Myocyte (in vitro differentiated cells): ENCODE data around the gene SMC3. TPM values are rescaled to one million over a fixed set of nuclear protein-coding genes. Genes with fewer than 3 reads are reported as not detected.
A peak's percentile ranks its signal among the peaks of the same experiment; 100 is the strongest.
"Not testable (repeated sequence)": the region's sequence is repeated elsewhere in the genome, so short reads cannot be mapped to it uniquely, and the experiment has no call there.

Experiments
- DNase-seq: peaks from one replicate; pipeline ENCODE4 v3.0.0-alpha.2; 2012; ENCODE audit warnings: low read depth
- total RNA-seq: library from RNA; depleted of rRNA; stranded (reverse); fragments of >200 nt; gene quantifications from 2 replicates; pipeline ENCODE4 v1.2.3, GENCODE V29; 2014

SMC3 gene
- total RNA-seq, 1 donor from 2014 or later: 24.3 TPM

GRCh38 chr10:110576220-110576619 is 8.7 kb downstream of the SMC3 start:
- peak; percentile 68 for DNase-seq

- no peak for DNase-seq
These were observed 9.6 kb downstream of the SMC3 start for GRCh38 chr10:110577056-110577455.

- no peak for DNase-seq
These were observed 16.5 kb downstream of the SMC3 start for GRCh38 chr10:110584006-110584405.

- no peak for DNase-seq
These were observed 24.3 kb downstream of the SMC3 start for GRCh38 chr10:110591760-110592159.

GRCh38 chr10:110597476-110597875 is 30.0 kb downstream of the SMC3 start:
- DNase-seq: no peak

- peak; percentile 68 for DNase-seq
These were observed 33.1 kb downstream of the SMC3 start for GRCh38 chr10:110600487-110601101.

- DNase-seq: no peak
These were observed 34.1 kb downstream of the SMC3 start for GRCh38 chr10:110601581-110601980.

- no peak for DNase-seq
These were observed 40.6 kb downstream of the SMC3 start for GRCh38 chr10:110608087-110608486.

GRCh38 chr10:110609605-110610004 is 42.1 kb downstream of the SMC3 start:
- DNase-seq: peak; percentile 51

GRCh38 chr10:110610308-110610774 is 42.8 kb downstream of the SMC3 start:
- peak; percentile 72 for DNase-seq

GRCh38 chr10:110610781-110611180 is 43.3 kb downstream of the SMC3 start:
- DNase-seq: not testable (repeated sequence)

- DNase-seq: no peak
These were observed 44.6 kb downstream of the SMC3 start for GRCh38 chr10:110612087-110612486.

GRCh38 chr10:110612629-110613028 is 45.1 kb downstream of the SMC3 start:
- DNase-seq: no peak

- no peak for DNase-seq
These were observed 46.0 kb downstream of the SMC3 start for GRCh38 chr10:110613341-110613995.

- no peak for DNase-seq
These were observed 46.6 kb downstream of the SMC3 start for GRCh38 chr10:110613996-110614495.

GRCh38 chr10:110615057-110615747 is 47.7 kb downstream of the SMC3 start:
- DNase-seq: peak; percentile 91

GRCh38 chr10:110616493-110617033 is 49.1 kb downstream of the SMC3 start:
- DNase-seq: no peak

GRCh38 chr10:110617425-110618229 is 50.1 kb downstream of the SMC3 start:
- DNase-seq: peak; percentile 95

GRCh38 chr10:110618230-110618610 is 50.7 kb downstream of the SMC3 start:
- no peak for DNase-seq

- DNase-seq: no peak
These were observed 52.3 kb downstream of the SMC3 start for GRCh38 chr10:110619514-110620397.
